ENCODE results near the gene CTBP1. TPM values are rescaled to one million over a fixed set of nuclear protein-coding genes. Genes with fewer than 3 reads are reported as not detected.

Gene CTBP1
- total and polyA plus RNA-seq, 7 donors = 109 to 165 (median 130) TPM

- H3K4me3 ChIP-seq = peak overlapping the region; percentile 22
- no peaks in the 10 kb centered on the region for H3K9me3 ChIP-seq
- WGBS, 3 donors = 11 to 31% (median 14%) methylated on average over 4 of the region's 4 CpGs
- DNase-seq = peak; percentile 87 to 91
- intact Hi-C loops (cut with DNase I) = no loop called here
- peaks cover 26% of the 10 kb centered on the region for H3K4me1 ChIP-seq
- H3K27ac ChIP-seq = peak overlapping the region; percentile 81
- peak; percentile 91 to 95 (median 94) for ATAC-seq
- TF ChIP-seq CTCF (IDR thresholded peaks at IDR 0.05) = no peak
- H3K36me3 ChIP-seq (ENCODE audit: insufficient read depth in 1 of 2, low read depth in 1 of 2) = no peaks in the 10 kb centered on the region
- H3K27me3 ChIP-seq (ENCODE audit: insufficient read depth in 3 of 3, low read length in 2 of 3) = no peaks in the 10 kb centered on the region
These were observed 56.8 kb downstream of the CTBP1 start for GRCh38 chr4:1192091-1192492.

- no peak for TF ChIP-seq CTCF (IDR thresholded peaks at IDR 0.05)
- no peaks in the 10 kb centered on the region for H3K9me3 ChIP-seq
- peak overlapping the region; percentile 81 for H3K27ac ChIP-seq
- no peaks in the 10 kb centered on the region for H3K36me3 ChIP-seq (ENCODE audit: insufficient read depth in 1 of 2, low read depth in 1 of 2)
- H3K4me1 ChIP-seq = peaks cover 26% of the 10 kb centered on the region
- 61 to 64% (median 63%) methylated on average over 5 of the region's 5 CpGs for WGBS, 3 donors
- peak in 1 of 2 donors; percentile 12 for DNase-seq
- intact Hi-C loops (cut with DNase I) = no loop called here
- no peak for ATAC-seq
- no peak overlapping the region for H3K4me3 ChIP-seq
- H3K27me3 ChIP-seq (ENCODE audit: insufficient read depth in 3 of 3, low read length in 2 of 3) = no peaks in the 10 kb centered on the region
These were observed 57.3 kb downstream of the CTBP1 start for GRCh38 chr4:1191621-1192020.

GRCh38 chr4:1187182-1187581 lies 61.7 kb downstream of the CTBP1 start:
- H3K27me3 ChIP-seq (ENCODE audit: insufficient read depth in 3 of 3, low read length in 2 of 3) = no peaks in the 10 kb centered on the region
- intact Hi-C loops (cut with DNase I) = no loop called here
- ATAC-seq (no peak), DNase-seq (no peak)
- WGBS, 3 donors = 64 to 69% (median 69%) methylated on average over 1 of the region's 1 CpG
- no peak overlapping the region for H3K4me3 ChIP-seq
- H3K36me3 ChIP-seq (ENCODE audit: insufficient read depth in 1 of 2, low read depth in 1 of 2) = no peaks in the 10 kb centered on the region
- no peaks in the 10 kb centered on the region for H3K9me3 ChIP-seq
- no peak overlapping the region for H3K27ac ChIP-seq
- TF ChIP-seq CTCF (IDR thresholded peaks at IDR 0.05) = no peak
- H3K4me1 ChIP-seq = peaks cover 12% of the 10 kb centered on the region

- H3K4me1 ChIP-seq = peaks cover 11% of the 10 kb centered on the region
- WGBS, 3 donors = 71 to 77% (median 74%) methylated on average over 6 of the region's 6 CpGs
- intact Hi-C loops (cut with DNase I) = no loop called here
- no peak overlapping the region for H3K4me3 ChIP-seq
- H3K9me3 ChIP-seq = no peaks in the 10 kb centered on the region
- ATAC-seq (no peak), DNase-seq (no peak)
- H3K36me3 ChIP-seq (ENCODE audit: insufficient read depth in 1 of 2, low read depth in 1 of 2) = no peaks in the 10 kb centered on the region
- peak overlapping the region; percentile 8 for H3K27ac ChIP-seq
- TF ChIP-seq CTCF (IDR thresholded peaks at IDR 0.05) = no peak
- H3K27me3 ChIP-seq (ENCODE audit: insufficient read depth in 3 of 3, low read length in 2 of 3) = no peaks in the 10 kb centered on the region
These were observed 64.8 kb downstream of the CTBP1 start for GRCh38 chr4:1183985-1184773.

GRCh38 chr4:1182313-1182712 lies 66.6 kb downstream of the CTBP1 start:
- DNase-seq (no peak), ATAC-seq (no peak)
- Histone ChIP-seq H3K4me1 (peaks cover 27% of the 10 kb centered on the region), H3K4me3 (no peak overlapping the region), H3K27ac (no peak overlapping the region), H3K9me3 (no peaks in the 10 kb centered on the region), H3K27me3 (ENCODE audit: insufficient read depth in 3 of 3, low read length in 2 of 3) (no peaks in the 10 kb centered on the region), H3K36me3 (ENCODE audit: insufficient read depth in 1 of 2, low read depth in 1 of 2) (no peaks in the 10 kb centered on the region)
- intact Hi-C loops (cut with DNase I) = no loop called here
- no peak for TF ChIP-seq CTCF (IDR thresholded peaks at IDR 0.05)
